ENCODE results near the gene MREG. TPM values are rescaled to one million over a fixed set of nuclear protein-coding genes. Genes with fewer than 3 reads are reported as not detected.
A peak's percentile ranks its signal among the peaks of the same experiment; 100 is the strongest.

The MREG gene
- total RNA-seq, 1 donor from 2014 or later, result 19.1 TPM

- peaks cover 21% of the 10 kb centered on the region for H3K4me1 Mint-ChIP-seq
- peaks cover 2% of the 10 kb centered on the region for H3K36me3 Mint-ChIP-seq
- Histone ChIP-seq H3F3A (ENCODE audit: low read depth) (peaks cover 3% of the 10 kb centered on the region), H3K9me3 (ENCODE audit: low read depth) (no peaks in the 10 kb centered on the region), H2AFZ (replicated peaks) (peak overlapping the region; percentile 80), H3K79me2 (ENCODE audit: low read depth) (no peaks in the 10 kb centered on the region), H3K27me3 (no peaks in the 10 kb centered on the region), H3K27ac (no peak overlapping the region), H3K4me3 (no peak overlapping the region), H3K4me2 (no peak overlapping the region), H3K4me1 (no peaks in the 10 kb centered on the region), H4K20me1 (ENCODE audit: low read depth) (no peaks in the 10 kb centered on the region), H3K9ac (no peak overlapping the region), H3K36me3 (no peaks in the 10 kb centered on the region)
- H3K9me3 Mint-ChIP-seq, result peaks cover 4% of the 10 kb centered on the region
- peaks cover 8% of the 10 kb centered on the region for H3K27me3 Mint-ChIP-seq (ENCODE audit: insufficient read depth, low read depth)
- DNase-seq (ENCODE audit: low spot score), result no peak
- H3K27ac Mint-ChIP-seq, result no peak overlapping the region
- TF ChIP-seq EZH2 (IDR thresholded peaks at IDR 0.05), result no peak
- TF ChIP-seq, protein P1, sequence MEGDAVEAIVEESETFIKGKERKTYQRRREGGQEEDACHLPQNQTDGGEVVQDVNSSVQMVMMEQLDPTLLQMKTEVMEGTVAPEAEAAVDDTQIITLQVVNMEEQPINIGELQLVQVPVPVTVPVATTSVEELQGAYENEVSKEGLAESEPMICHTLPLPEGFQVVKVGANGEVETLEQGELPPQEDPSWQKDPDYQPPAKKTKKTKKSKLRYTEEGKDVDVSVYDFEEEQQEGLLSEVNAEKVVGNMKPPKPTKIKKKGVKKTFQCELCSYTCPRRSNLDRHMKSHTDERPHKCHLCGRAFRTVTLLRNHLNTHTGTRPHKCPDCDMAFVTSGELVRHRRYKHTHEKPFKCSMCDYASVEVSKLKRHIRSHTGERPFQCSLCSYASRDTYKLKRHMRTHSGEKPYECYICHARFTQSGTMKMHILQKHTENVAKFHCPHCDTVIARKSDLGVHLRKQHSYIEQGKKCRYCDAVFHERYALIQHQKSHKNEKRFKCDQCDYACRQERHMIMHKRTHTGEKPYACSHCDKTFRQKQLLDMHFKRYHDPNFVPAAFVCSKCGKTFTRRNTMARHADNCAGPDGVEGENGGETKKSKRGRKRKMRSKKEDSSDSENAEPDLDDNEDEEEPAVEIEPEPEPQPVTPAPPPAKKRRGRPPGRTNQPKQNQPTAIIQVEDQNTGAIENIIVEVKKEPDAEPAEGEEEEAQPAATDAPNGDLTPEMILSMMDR (IDR thresholded peaks at IDR 0.05), result no peak
- TF ChIP-seq EZH2phosphoT487 (IDR thresholded peaks at IDR 0.05), result no peak
- no peak overlapping the region for H3K4me3 Mint-ChIP-seq
Observed at GRCh38 chr2:215918901-215919599, 94.3 kb downstream of the MREG start.

- peaks cover 4% of the 10 kb centered on the region for H3K9me3 Mint-ChIP-seq
- Histone ChIP-seq H3K79me2 (ENCODE audit: low read depth) (no peaks in the 10 kb centered on the region), H3K27me3 (no peaks in the 10 kb centered on the region), H3K4me1 (no peaks in the 10 kb centered on the region), H2AFZ (replicated peaks) (no peak overlapping the region), H3K4me3 (no peak overlapping the region), H3K36me3 (no peaks in the 10 kb centered on the region), H3K27ac (no peak overlapping the region), H3K9me3 (ENCODE audit: low read depth) (no peaks in the 10 kb centered on the region), H4K20me1 (ENCODE audit: low read depth) (no peaks in the 10 kb centered on the region), H3K4me2 (no peak overlapping the region), H3F3A (ENCODE audit: low read depth) (peaks cover 3% of the 10 kb centered on the region), H3K9ac (no peak overlapping the region)
- peaks cover 2% of the 10 kb centered on the region for H3K36me3 Mint-ChIP-seq
- peaks cover 21% of the 10 kb centered on the region for H3K4me1 Mint-ChIP-seq
- H3K27me3 Mint-ChIP-seq (ENCODE audit: insufficient read depth, low read depth), result peaks cover 6% of the 10 kb centered on the region
- TF ChIP-seq EZH2 (IDR thresholded peaks at IDR 0.05) (no peak), EZH2phosphoT487 (IDR thresholded peaks at IDR 0.05) (no peak)
- TF ChIP-seq, protein P1 (IDR thresholded peaks at IDR 0.05), result no peak
- H3K27ac Mint-ChIP-seq, result no peak overlapping the region
- no peak overlapping the region for H3K4me3 Mint-ChIP-seq
- no peak for DNase-seq (ENCODE audit: low spot score)
Observed at GRCh38 chr2:215917953-215918620, 95.3 kb downstream of the MREG start.

DNA sequence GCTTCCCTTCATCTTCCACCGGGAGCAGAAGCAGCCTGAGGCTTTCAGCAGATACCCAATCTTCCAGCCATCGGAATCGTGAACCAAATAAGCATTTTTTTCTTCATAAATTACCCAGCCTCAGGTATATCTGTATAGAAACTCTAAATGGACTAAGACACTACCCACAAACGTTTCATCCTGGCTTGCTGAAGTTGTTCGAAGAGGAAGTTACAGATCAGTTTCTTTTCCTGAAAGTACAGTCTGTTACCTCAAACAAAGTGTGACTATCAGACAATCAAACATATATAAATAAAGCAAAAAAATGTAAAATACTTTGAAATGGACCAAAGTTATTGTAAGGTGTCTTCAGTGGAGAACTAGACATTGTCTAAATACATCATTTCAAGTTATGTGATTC, 97.9 kb downstream of the MREG start:
- no peak overlapping the region for H3K27ac ChIP-seq
- no peaks in the 10 kb centered on the region for H3K4me1 ChIP-seq
- Mint-ChIP-seq H3K4me1 (peaks cover 21% of the 10 kb centered on the region), H3K4me3 (no peak overlapping the region), H3K9me3 (peaks cover 7% of the 10 kb centered on the region), H3K36me3 (peaks cover 2% of the 10 kb centered on the region), H3K27me3 (ENCODE audit: insufficient read depth, low read depth) (peaks cover 2% of the 10 kb centered on the region), H3K27ac (no peak overlapping the region)
- no peaks in the 10 kb centered on the region for H3K9me3 ChIP-seq (ENCODE audit: low read depth)
- no peaks in the 10 kb centered on the region for H4K20me1 ChIP-seq (ENCODE audit: low read depth)
- no peak overlapping the region for H3K4me3 ChIP-seq
- H3F3A ChIP-seq (ENCODE audit: low read depth), result no peaks in the 10 kb centered on the region
- H3K36me3 ChIP-seq, result no peaks in the 10 kb centered on the region
- TF ChIP-seq, protein P1 (IDR thresholded peaks at IDR 0.05), result no peak
- no peak overlapping the region for H3K4me2 ChIP-seq
- H3K9ac ChIP-seq, result no peak overlapping the region
- H2AFZ ChIP-seq (replicated peaks), result no peak overlapping the region
- no peaks in the 10 kb centered on the region for H3K27me3 ChIP-seq
- DNase-seq (ENCODE audit: low spot score), result no peak
- H3K79me2 ChIP-seq (ENCODE audit: low read depth), result no peaks in the 10 kb centered on the region

Measured in neural progenitor cell (in vitro differentiated cells).